GM19099 (cell line): ENCODE measurements around the gene ASIC4.

Experiments used
- POLR2A ChIP-seq: IDR thresholded peaks from 3 replicates; pipeline ENCODE4 v1.6.1; 2011; ENCODE audit warnings: low read depth; ENCODE audit not compliant: insufficient read length; ENCODE audit errors: extremely low read depth

Gene ASIC4, protein sequence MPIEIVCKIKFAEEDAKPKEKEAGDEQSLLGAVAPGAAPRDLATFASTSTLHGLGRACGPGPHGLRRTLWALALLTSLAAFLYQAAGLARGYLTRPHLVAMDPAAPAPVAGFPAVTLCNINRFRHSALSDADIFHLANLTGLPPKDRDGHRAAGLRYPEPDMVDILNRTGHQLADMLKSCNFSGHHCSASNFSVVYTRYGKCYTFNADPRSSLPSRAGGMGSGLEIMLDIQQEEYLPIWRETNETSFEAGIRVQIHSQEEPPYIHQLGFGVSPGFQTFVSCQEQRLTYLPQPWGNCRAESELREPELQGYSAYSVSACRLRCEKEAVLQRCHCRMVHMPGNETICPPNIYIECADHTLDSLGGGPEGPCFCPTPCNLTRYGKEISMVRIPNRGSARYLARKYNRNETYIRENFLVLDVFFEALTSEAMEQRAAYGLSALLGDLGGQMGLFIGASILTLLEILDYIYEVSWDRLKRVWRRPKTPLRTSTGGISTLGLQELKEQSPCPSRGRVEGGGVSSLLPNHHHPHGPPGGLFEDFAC

GRCh38 chr2:219514196-219514761 is at the start of gene ASIC4:
Gene ASIC4 (plus strand): TSS chr2:219514482. CDS start chr2:219514725, 243 bp downstream.
- no peak for TF ChIP-seq POLR2A

DNA sequence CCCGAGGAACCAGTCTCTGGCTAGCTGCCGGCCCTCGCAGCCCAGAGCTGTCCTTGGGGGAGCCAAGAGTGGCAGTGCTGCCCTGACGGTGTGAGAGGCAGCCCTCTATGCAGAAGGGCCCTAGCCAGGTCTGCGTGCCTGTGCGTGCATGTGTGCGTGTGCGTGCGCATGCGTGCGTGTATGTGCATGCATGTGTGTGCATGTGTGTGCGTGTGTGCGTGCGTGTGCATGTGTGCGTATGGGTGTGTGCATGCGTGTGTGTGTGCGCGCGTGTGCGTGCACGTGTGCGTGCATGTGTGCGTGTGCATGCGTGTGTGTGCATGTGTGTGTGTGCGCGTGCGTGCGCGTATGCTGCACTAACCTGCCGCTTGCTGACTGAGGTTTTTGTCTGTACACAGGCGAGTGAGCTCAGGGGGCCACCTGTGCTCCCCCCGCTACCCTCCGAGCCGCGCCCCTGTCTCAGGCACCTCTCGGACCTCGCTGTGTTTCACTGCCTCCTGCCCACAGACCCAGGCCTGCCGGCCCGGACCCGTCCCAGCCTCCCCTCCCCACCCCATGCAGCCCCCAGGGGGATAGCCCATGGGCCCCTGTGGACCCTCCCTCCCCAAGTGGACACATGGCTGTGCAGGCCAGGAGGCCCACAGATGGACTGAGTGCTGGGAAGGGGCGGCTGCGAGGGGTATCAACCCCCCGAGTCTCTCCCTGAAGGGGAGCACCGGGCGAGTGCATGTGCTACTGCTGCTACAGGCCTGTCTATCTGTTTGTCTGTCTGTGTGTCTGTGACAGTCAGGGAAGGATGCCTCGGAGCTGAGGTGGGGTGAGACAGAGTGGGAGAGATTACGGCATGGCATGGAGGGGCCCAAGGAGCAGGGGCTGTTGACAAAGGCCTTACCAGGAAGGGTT is 48.4 kb upstream of the ASIC4 start:
- TF ChIP-seq POLR2A, result no peak

- no peak for TF ChIP-seq POLR2A
These were observed 47.2 kb upstream of the ASIC4 start for GRCh38 chr2:219466816-219467735.

DNA sequence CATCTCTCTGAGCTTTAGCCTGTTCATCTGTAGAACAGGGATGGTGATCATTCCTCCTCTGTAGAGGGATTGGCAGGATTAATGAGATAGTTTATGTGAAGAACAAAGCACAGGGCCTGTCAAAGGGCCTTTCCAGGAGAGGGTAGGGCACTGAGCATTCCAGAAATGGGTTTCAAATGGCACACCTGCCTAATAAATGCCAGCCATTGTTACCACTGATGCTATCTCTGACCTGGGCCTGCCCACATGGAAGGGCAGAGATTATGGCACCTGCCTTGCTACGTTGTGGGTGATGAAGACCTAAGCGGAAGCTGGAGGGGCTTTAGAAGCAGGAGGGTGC is 46.6 kb upstream of the ASIC4 start:
- no peak for TF ChIP-seq POLR2A

DNA sequence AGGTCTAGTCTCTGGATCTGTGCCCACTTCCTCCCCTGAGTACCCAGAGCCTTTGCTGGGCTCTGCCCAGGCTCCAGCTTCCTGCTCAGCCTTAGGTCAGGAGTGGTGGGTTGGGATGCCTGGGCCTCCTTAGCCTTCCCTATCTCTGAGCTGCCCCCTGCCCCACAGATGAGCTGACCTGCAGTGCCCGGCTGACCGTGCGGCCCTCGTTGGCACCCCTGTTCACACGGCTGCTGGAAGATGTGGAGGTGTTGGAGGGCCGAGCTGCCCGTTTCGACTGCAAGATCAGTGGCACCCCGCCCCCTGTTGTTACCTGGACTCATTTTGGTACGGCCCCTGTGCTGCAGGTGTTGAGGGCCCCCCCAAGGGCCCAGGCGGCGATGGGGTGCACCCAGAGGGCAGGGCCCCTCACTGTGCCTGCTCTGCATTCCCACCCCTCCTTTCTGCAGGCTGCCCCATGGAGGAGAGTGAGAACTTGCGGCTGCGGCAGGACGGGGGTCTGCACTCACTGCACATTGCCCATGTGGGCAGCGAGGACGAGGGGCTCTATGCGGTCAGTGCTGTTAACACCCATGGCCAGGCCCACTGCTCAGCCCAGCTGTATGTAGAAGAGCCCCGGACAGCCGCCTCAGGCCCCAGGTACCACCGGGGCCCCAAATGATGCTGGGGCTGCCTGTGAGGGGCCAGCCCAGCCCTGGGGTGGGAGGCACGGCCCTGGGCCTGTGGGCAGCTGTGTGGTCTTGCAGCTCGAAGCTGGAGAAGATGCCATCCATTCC is 45.7 kb upstream of the ASIC4 start:
- no peak for TF ChIP-seq POLR2A

- TF ChIP-seq POLR2A, result no peak
These were observed 45.0 kb upstream of the ASIC4 start for GRCh38 chr2:219469186-219469724.

DNA sequence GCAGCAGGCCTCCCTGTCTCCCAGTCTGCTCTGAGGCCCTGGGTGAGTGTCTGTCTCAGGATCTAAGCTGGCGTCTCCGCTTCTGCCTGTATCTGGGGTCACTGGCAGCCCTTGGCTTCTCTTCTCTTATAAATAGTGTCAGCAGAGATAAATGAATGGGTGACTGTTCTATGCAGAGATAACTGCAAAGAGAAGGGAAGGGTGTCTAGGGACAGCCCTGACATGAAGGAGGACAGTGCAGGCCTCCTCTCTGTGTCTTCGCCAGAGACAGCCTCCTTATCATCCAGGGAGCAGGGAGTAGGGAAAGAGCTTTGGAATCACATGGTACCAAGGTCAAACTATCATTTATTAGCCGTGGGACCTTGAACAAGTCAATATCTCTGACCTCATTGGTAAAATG is 43.9 kb upstream of the ASIC4 start:
- no peak for TF ChIP-seq POLR2A

- no peak for TF ChIP-seq POLR2A
These were observed 42.6 kb upstream of the ASIC4 start for GRCh38 chr2:219471476-219472371.

- TF ChIP-seq POLR2A, result no peak
These were observed 41.6 kb upstream of the ASIC4 start for GRCh38 chr2:219472629-219473187.

DNA sequence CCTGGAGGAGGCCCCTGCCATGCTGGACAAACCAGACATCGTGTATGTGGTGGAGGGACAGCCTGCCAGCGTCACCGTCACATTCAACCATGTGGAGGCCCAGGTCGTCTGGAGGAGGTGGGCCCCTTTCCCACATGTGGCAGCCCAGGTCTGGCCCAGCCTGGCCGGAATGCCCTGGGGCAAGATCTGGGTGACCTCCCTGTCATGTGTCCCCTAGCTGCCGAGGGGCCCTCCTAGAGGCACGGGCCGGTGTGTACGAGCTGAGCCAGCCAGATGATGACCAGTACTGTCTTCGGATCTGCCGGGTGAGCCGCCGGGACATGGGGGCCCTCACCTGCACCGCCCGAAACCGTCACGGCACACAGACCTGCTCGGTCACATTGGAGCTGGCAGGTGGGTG is 40.8 kb upstream of the ASIC4 start:
- no peak for TF ChIP-seq POLR2A

- TF ChIP-seq POLR2A, result no peak
These were observed 39.8 kb upstream of the ASIC4 start for GRCh38 chr2:219474285-219475060.
